ENCODE results near the gene NDUFAF4.

The NDUFAF4 gene

DNA sequence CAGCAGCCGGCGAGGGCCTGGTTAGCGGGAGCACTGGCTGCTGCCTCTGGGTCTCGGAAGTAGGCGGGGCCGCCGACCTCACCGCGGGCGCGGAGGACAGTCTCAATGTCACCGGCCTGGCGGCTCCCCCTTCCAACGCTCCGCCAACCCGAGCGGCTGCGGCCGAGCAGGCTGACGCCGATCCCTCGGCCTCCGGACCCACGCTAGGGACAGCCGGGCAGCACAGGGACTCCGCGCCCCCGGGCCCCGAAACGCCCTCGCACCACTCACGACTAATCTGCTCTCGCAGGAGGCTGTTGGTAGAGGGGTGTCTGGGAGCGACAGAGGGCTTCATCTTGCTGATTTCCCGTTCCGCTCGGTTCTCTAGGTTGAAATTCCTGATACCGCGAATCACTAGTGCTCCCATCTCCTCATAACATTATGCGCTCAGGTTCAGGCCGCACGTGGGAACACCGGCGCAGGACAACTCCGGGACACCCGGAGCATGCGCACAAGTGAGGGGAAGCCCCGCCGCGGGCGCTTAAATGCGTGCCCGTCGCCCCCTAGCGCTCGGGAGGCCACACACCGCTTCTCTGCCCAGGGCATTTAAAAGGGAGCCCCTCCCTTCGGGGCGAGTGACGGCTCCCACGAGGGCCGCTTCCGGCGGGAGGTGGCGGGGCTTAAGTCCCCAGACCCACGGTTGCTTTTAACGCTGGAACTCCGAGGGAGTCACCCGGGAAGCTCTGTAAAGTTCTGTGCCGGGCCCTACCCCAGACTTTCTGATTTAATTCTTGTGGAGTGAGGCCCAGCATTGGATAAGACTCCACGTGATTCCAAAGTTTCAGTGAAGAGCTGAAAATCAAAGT lies at the start of gene NDUFAF4:
Gene NDUFAF4 (minus strand): TSS at position 496 of the 845 bp plus-strand sequence. CDS start 90 bp downstream, at position 406.
- DNase-seq = peak; percentile 95

DNA sequence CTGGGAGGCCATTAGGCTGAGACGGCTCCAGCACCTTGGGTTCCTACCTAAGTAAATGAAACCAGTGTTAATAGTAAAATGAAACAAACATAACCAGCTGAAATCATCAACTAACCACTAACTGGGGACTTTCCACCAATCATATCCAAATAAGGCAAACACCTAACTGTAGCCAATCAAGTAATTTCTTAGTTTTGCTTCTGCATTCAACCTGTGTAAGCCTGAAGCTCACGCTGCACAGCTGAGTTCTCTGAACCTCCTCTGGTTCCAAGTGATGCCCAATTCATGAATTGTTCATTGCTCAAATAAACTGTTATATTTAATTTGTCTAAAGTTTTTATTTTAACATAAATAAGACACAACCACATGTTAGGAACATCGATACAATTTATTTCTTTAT lies 49.4 kb upstream of the NDUFAF4 start:
- no peak for DNase-seq

DNA sequence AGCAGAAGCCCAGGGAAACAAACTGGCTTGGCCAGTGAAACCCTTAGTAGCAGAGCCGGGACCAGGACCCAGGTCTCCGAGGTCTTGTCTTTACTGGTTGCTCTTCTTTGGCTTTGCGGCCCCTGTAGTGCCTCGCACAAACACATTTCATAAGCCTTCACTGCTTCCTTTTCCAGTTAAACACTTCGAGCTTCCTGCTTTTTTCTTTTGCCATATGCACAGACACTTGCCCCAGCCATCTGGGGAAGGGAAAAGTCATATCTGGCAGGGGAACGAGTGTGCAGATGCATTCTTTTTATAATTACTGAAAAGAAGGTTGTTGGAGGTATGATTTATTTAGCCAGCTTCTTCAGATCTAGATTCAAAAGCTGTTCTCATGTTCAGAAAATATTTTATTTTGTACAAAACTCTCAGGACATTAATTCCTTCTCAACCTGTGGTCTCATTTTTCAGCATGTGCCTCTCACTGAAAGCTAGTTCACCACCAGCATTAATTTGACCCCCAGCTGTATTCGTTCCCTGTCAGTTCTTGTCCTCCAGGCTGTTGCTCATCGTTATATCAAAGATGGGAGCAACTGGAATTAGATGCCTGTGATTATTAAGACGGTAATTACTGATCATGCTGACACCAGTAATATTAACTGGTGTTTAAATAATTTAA lies 46.0 kb upstream of the NDUFAF4 start:
- no peak for DNase-seq

DNA sequence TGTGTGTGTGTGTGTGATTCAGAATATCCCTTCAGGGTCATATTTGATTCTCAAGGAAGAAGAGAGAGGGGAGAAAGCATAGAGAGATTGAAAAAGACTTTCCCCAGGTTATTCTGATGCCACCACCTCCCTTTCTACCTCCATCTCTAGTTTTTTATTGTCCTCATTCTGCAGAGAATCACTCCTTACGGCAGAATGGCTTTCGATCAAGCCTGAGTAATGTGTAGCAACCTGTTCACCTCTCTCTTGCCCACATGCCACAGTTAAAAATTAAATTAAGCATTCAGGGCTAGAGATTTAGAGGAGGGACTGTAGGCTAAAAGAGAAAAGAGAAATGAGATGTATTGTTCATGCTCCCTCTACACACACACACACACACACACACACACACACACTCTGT lies 45.0 kb upstream of the NDUFAF4 start:
- DNase-seq = no peak

DNA sequence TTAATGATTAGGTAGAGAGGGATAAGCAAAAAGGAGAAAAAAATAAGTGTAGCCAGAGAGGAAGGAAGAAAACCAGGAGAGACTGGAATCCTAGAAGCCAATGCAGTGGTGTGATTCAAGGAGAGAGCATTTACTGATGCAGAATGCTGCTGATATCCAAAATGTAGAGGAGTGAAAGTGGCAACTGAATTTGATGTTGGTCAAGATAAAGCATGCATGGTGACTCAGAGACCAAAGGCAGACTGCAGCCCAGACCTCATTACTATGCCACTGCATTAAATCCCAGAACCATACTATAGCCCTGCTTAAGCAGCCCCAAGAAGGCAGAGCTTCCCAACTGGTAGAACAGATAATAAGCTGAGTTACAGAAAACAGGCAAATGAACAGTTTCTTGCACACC lies 42.6 kb upstream of the NDUFAF4 start:
- DNase-seq = no peak

DNA sequence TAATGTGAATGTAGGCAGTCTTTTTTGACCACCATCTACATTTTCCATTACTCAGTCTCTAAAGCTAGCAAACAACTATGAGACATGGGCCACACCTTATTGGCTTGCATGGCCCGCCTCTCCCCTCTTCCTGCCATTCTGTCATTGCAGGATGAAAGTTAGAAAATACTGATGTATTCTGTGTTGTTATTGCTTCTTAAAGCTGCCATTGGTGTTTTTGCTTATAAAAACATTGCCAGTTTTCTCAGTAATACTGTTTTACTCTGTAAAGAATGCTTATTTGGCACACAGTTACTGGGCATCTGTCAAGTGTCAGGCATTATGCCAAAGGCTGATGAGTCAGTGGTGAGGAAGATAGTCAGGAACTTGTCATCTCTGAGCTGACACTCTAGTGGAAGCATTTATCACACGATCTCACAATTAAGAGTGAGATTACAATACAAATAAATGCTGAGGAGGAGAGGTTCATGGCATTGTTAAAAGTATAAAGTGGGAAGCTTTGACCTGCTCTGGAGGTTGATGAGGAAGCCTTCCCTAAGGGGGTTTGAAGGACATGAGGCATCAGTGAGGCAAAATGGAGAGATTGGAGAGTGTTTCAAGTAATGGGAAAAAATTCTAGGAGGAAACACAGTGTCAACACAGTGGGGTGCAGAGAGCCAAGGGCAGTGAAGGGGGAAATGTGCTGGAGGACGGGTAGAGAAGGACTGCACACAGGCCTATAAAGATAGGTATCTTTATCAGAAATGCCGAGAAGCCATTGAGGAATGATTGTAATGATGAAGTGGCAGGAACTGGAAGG lies 41.5 kb upstream of the NDUFAF4 start:
- no peak for DNase-seq

DNA sequence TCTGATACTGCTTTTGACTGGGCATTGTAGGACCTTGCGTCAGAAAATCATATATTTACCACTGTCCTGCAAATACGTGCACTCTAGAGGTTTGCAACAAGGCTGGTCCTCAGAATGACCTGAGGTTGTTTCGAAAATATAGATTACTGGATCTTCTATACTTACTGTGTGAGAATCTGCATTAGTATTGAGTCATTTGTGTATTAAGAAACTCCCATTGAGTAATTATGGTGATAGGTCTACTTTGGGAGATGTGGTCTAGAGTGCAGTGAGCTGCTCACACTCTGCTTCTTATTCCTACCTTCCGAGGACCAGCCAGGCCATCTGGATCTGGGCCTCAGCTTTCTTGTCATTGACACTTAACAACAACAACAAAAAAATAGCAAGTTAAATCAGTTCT lies 36.4 kb upstream of the NDUFAF4 start:
- DNase-seq = no peak

DNA sequence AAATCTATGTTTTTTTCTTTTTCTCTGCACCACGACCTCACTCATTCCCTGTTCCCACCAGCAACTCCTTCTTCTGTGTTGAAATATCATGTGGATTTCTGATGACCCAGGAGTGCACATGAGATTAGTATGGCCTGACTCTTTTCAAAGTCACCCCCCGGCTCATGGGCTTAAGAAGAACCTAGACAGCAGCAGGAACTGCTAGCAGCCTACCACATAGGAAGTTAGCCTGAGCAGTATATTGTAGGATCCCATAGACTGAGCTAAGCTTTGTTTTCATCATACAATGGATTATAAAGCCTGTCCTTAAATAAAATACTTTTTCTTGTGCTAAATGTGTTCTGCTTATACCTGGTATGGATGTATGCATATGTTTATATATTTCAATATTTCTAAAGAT lies 33.5 kb upstream of the NDUFAF4 start:
- DNase-seq = no peak

DNA sequence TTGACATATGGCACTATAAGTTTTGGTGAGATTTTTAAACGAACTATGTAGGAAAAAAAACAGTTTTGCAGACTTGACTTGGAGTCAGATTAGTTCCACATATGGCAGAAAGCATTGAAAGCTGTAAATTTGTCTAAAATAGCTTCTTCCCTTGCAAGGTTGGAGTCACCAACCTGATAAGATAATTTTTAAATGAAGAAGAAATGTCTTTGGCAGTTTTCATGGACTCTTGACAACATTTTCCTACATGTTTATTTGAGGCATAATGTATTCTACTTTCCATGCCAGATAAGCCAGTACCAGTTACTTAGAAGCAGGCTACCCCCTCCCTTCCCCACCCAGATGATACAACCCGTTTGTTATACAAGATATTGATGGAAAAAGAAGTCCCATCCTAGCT lies 32.0 kb upstream of the NDUFAF4 start:
- DNase-seq = no peak

DNA sequence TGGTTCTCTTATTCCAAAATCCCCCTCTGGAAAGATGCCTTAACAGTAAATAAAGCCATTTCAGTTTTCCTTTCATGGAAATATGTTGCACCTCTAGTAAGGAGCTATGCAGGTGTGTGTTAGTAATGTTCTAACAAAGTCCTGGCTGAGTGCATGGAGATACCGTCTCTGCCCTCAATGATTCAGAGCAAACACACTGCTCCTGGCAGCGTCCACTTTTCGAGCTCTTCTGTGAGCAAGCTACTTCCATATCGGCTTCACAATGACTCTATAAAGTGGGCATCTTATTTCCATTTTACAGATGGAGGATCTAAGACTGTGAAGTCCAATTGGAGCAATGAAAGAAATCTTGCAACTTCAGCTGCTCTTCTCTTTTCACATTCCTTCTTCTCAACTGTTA lies 30.0 kb upstream of the NDUFAF4 start:
- no peak for DNase-seq

DNA sequence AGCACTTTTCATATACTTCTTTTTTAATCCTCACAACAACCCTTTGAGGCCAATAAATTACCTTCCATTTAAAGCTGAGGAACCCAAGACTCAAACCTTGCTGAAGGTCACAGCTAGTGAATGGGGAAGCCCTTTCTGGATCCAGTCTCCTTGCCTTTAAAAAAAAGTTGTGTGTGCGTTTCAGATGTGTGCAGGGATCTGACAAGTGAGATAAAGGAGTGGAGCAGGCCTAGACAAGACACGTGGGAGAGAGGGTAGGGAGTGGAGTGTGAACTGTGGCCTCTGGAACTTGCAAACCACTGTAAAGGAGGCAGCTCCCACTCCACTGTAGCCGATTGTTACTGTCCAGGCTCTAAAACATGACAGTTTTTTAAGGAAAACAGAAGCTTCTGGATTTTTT lies 28.7 kb upstream of the NDUFAF4 start:
- DNase-seq = no peak

DNA sequence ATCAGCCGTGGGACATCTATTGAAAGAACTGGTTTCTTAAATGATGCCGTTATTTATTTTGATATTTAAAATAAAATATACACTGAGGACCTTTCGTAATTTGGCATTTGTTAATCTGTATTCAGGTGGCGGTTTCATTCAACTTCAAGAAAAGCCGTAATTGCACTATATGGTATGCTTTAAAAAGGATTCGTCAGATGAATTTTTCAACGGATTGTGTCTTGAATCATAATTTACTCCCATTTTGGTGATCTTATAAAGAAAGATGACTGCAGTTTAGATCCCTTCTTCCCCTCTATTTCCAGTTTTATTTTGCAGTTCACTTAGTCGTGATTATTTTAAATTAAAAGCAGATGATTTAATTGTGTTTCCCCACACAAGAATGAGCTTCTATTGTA lies 27.6 kb upstream of the NDUFAF4 start:
- no peak for DNase-seq

DNA sequence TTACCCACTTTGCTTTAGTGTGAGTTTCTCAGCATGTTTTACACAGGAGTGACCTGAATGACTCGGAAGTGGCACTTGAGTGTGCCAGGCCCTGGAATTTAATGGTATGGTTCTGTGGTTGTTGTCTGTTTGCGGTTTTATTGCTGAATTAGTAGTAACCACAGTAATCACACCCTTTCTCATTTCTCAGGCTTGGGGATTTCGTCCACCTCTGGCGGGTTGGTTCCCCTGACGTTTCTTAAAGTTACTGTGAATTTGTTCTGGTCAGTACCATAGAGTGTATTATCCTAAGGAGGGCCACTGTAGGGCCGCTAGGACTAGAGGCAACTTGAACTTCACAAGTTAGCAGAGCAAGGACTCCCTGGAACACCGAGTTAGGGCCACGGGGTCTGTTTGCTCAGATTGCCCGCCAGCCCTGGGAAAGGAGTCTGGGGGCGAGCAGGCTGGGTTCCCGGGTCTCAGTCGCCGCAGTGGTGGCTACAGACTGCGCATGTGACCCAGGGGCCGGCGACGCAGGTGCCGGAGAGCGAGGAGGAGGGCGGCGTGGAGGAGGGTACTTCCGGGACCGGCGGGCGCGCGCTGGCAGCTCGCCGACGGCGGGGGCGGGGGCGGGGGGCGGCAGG lies 26.3 kb upstream of the NDUFAF4 start:
- DNase-seq = peak; percentile 88

DNA sequence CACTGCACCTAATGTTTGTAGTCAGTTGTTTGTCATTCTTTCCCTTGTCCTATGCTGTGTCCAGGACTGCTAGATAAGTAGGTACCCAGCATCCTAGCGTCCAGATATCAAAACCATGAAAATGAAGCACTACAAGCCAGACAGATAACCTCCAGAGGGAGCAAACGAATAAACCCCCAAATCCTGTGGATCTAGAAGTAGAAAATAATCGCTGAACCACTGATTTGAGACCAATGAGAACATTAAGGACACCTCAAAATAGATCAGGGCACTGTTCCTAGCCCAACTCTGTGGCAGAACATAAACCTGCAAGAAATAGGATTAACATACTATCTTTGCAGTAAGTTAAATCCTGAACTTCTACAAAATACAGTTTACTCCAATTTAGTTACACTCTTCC lies 25.7 kb upstream of the NDUFAF4 start:
- DNase-seq = no peak

DNA sequence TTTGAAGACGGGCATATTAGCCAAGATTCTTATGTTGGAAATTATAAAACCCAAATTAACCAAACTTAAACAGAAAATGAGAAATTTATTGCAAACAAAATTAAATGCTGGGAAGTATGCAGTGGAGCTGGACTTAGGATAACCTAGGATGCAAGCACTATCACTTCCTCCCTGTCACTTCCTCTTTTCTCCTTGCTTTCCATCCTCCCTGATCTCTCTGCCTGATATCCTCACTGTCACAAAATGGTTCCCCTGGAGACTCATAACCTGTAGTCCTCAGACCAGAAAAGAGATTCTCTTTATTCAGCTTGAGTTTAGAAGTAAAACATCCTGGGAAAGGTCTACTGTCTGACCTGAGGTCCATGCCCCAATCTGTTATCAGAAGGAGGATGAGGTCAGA lies 19.4 kb upstream of the NDUFAF4 start:
- DNase-seq = no peak

DNA sequence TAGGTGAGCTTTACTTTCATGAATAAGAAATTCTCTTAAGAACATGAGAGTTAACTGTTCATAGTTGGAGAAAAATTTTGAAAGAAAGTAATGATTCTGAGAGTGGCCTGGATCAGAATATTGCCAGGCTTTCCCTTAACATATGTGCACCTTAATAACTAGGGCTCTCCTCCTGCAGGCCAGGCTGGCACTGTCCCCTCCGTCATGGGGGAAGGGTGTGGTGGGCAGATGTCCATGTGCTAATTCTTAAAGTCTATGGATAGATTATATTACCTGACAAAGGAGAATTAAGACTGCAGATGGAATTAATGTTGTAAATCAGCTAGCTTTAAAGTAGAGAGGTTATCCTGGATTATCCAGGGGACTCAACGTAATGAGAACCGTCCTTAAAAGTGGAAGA lies 15.9 kb upstream of the NDUFAF4 start:
- DNase-seq = no peak

DNA sequence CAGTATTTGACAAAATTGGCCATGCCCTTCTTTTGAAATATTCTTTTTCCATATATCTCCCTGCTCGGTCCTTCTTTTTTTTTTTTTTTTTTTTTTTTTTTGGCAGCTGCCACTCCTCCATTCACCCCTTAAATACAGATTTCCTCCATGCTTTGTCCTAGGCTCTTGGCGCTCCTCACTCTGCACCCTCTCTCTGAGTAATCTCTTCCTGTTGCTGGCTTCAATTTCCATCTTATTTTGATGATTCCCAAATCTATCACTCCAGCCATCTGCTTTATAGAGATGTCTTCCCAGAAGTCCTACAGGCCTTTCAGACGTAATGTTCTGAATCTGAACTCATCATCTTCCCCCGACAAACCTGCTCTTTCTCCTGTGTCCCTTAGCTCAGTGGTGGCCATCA lies 14.1 kb upstream of the NDUFAF4 start:
- DNase-seq = no peak

DNA sequence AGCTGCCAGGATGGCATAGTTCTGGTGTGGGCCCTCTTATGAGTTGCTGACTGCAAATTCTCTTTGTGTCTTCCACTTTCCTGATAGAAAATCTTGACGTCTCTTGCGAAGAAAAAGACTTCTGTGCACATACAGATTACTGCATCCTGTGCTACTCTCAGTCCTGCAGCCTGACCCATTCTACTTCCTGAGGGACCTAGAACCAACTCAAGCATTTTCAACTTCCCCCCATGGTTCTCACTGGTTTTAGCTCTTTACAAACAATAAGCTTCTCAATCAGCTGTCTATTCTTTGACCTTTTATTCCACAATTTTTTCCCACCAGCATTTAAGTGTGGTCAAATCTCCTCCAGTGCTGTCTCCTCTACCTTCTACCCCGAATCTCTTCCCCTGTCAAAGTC lies 13.5 kb upstream of the NDUFAF4 start:
- no peak for DNase-seq

DNA sequence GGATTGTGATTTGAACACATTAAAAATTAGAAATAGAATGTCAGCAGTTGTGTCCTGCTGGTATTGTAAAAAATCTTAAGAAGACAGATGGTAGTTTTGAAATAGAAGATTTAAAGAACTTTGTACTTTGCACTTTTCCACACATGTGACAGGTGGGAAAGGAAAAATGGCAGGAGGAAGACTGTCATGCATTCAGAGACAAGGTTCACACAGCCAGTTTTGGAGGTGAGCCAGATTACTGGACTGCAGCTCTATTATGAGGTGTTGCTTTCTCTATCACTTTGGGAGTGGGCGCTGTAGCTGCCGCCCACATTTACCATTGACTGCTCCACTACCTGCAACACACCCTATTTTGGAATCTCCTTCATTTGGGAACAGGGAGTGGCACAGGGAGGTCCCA lies 12.1 kb upstream of the NDUFAF4 start:
- no peak for DNase-seq

DNA sequence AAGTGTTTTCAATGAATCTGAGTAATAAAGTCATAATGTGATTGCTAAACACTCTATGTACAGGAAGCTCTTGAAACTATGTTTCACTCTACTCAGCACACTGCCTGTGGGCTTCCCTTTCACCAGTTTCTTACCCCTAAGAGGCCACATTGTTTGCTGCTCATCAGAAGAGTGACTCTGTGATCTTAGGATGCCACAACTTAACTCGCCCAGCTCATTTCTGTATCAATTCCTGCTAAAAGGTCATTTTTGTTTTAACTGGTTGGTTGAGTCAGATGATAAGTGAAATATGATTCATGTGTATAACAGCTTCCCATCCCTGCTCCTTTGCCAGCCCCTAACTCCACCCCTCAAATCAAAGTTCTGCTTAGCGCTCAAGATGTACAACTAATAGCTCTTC lies 9.8 kb upstream of the NDUFAF4 start:
- DNase-seq = no peak

DNA sequence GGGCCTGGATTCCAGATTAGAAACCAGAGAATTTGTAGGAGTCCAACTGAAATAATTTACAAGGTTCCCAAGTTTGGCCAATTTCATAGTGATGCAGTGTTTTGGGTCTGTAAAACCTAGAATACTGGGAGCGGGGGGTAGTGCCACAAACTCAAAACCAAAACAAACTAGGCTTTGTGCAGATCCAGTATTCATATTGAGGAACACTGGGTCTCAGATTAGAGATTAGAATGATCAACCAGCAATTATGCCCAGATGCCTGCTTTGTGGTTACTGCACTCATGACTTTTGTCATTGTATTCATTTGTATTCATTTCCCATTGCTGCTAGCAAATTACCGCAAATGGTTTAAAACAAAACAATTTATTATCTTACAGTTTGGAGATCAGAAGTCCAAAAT lies 3.2 kb upstream of the NDUFAF4 start:
- no peak for DNase-seq

DNA sequence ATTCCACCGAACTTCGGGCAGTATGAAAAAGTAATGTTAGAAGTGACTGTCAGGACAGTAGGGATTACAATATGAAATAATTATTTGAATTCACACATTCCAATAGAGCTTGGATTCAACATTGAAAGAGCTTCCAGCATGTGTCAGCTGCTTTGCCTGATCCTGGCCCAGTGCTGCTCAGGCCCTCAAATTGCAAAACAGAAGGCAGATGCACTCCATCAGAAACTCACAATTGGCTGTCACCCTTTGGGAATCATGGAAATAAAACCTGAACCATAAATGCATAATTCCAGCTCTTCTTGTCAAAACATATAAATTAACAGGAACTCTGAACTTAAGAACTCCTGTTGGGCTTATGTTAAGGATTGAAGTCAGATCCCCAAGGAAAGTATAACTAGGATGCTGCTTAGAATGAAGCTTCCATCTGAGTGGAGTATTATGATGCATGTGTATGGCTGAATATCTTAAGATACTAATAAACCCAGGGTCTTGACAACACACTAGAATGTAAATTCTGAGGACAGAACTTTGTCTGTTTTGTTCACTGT lies 1.8 kb upstream of the NDUFAF4 start:
- DNase-seq = no peak

DNA sequence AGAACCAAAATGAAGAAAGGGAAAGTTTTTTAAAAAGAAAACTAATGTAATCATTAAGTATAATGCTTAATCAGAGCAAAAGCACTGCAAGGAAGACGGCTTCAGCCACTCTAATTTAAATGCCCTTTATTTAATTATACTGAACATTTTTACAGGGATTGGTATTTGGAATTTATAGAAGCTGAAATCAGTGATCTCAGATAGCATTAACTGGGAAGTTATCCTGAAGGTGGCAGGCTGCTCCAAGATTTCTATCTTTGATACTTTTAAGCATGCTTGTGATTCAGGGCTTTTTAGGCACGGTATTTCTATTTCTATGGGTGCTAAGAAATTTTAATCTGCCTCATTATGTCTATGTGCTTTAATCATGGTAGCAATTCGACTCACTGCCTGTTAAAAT lies 1.3 kb upstream of the NDUFAF4 start:
- peak; percentile 62 for DNase-seq

Data from NCI-H748 treated with DMSO at 0.1 percent for 48 hours (cell line).